GM12878 (cell line): ENCODE data around the gene MGAT1. TPM values are rescaled to one million over a fixed set of nuclear protein-coding genes. Genes with fewer than 3 reads are reported as not detected.

ENCODE experiments used
- ATAC-seq: fragments of 200-7000 bp; cut with Tn5 transposase; 3 replicates; pipeline ENCODE4 v1.9.1; 2020; ENCODE audit warnings: mild to moderate bottlenecking, moderate library complexity
- BruUV-seq: library from RNA; stranded (reverse); fragments of 400-500 nt; replicated peaks from 2 replicates; lab custom pipeline; 2021; lab: Mats Ljungman, UMichigan
- CTCF ChIA-PET: fragments of 300-600 bp; sonication (Branson Sonifier 250); formaldehyde crosslinking; extraction: SDS; loops from one replicate; lab custom pipeline; 2021; ENCODE audit warnings: inconsistent platforms; lab: Yijun Ruan, JAX
- POLR2A ChIA-PET: fragments of 350-600 bp; formaldehyde crosslinking; extraction: SDS; loops from one replicate; lab custom pipeline; 2021; ENCODE audit warnings: inconsistent platforms; lab: Charles Lee
- RAD21 ChIA-PET: fragments of 300-600 bp; sonication (Branson Sonifier 250); formaldehyde crosslinking; loops from one replicate; lab custom pipeline; 2023; ENCODE audit warnings: antibody characterized with exemption; ENCODE audit not compliant: unreplicated experiment; lab: Charles Lee
- SMC1A ChIA-PET: fragments of 300-600 bp; sonication (Branson Sonifier 250); formaldehyde crosslinking; loops from one replicate; lab custom pipeline; 2023; ENCODE audit not compliant: unreplicated experiment, uncharacterized antibody; lab: Charles Lee
- DNase-seq: peaks from one replicate; pipeline ENCODE4 v3.0.0-alpha.2; 2011; ENCODE audit warnings: low read depth, low spot score
- FAIRE-seq: peaks from 3 replicates; lab custom pipeline; 2011; peaks lifted over from hg19 to GRCh38; lab: Jason Lieb, UNC
- H2AFZ ChIP-seq: 2 replicates; pipeline ENCODE4 v1.6.0; 2011; ENCODE audit warnings: low read depth, low read length, control low read depth; ENCODE audit not compliant: control insufficient read depth
- H3K27ac ChIP-seq: 2 replicates; pipeline ENCODE4 v1.5.1; 2011; ENCODE audit warnings: control low read depth; ENCODE audit not compliant: control insufficient read depth, insufficient read depth
- H3K27me3 ChIP-seq, 2 experiments: replicated peaks in 1 of 2; 2 replicates each; pipeline versions ENCODE4 v1.6.0 to v1.6.1; 2011; ENCODE audit warnings: low read length in 1 of 2; ENCODE audit not compliant: control insufficient read depth in 2 of 2, insufficient read depth in 2 of 2
- H3K36me3 ChIP-seq, 2 experiments: 2 replicates each; pipeline ENCODE4 v1.5.1; 2011; ENCODE audit warnings: low read length in 1 of 2; ENCODE audit not compliant: control insufficient read depth in 2 of 2, insufficient read depth in 2 of 2
- H3K4me1 ChIP-seq: 2 replicates; pipeline ENCODE4 v1.6.1; 2011; ENCODE audit warnings: mild to moderate bottlenecking, low read length, moderate library complexity, mixed read lengths; ENCODE audit not compliant: control insufficient read depth, insufficient read depth
- H3K4me2 ChIP-seq: 2 replicates; pipeline ENCODE4 v1.6.0; 2011; ENCODE audit warnings: control low read depth; ENCODE audit not compliant: control insufficient read depth, insufficient read depth
- H3K4me3 ChIP-seq: fragments of 200-600 bp; sonication (generic); 2 replicates; pipeline ENCODE4 v1.5.1; 2016
- H3K79me2 ChIP-seq: 2 replicates; pipeline ENCODE4 v1.6.0; 2011; ENCODE audit warnings: low read length; ENCODE audit not compliant: control insufficient read depth, insufficient read depth
- H3K9ac ChIP-seq: 2 replicates; pipeline ENCODE4 v1.8.0; 2011; ENCODE audit warnings: low read length, control low read depth, mixed read lengths; ENCODE audit not compliant: control insufficient read depth, insufficient read depth
- H3K9me3 ChIP-seq: replicated peaks from 3 replicates; pipeline ENCODE4 v1.5.1; 2011; ENCODE audit warnings: mild to moderate bottlenecking, low read length; ENCODE audit not compliant: control insufficient read depth, insufficient read depth
- H4K20me1 ChIP-seq: 2 replicates; pipeline ENCODE4 v1.6.0; 2011; ENCODE audit not compliant: control insufficient read depth, insufficient read depth
- GABPA ChIP-seq: IDR thresholded peaks from 2 replicates; pipeline ENCODE4 v1.6.1; 2014; ENCODE audit warnings: antibody characterized with exemption, low read depth, mild to moderate bottlenecking, inconsistent platforms
- RAD21 ChIP-seq: IDR thresholded peaks from 2 replicates; pipeline ENCODE4 v1.6.1; 2011; ENCODE audit warnings: mild to moderate bottlenecking, low read depth, low read length, moderate library complexity; ENCODE audit not compliant: insufficient read depth
- RFX5 ChIP-seq: IDR thresholded peaks from 2 replicates; pipeline ENCODE4 v1.6.1; 2011; ENCODE audit warnings: low read depth, low read length, improper control_type of control experiment
- YY1 ChIP-seq: IDR thresholded peaks from 2 replicates; pipeline ENCODE4 v1.6.1; 2011; ENCODE audit warnings: low read depth, mild to moderate bottlenecking, low read length
- WGBS: methylation state at CpG from one replicate; pipeline ENCODE4 v1.1.6; 2016; ENCODE audit warnings: low lambda C conversion rate; ENCODE audit not compliant: insufficient replicate concordance, insufficient coverage; ENCODE audit errors: missing lambda C conversion rate; 5-methylcytosine and 5-hydroxymethylcytosine counted together
- in situ Hi-C: fragments of 300-500 bp; cut with MboI; formaldehyde crosslinking; loops from 9 replicates; pipeline ENCODE4 v1.14.3; 2018; ENCODE audit warnings: mixed read lengths
- intact Hi-C: fragments of 100-400 bp; cut with micrococcal nuclease; formaldehyde crosslinking; loops from one replicate; pipeline ENCODE4 v1.14.2; 2022; ENCODE audit not compliant: unreplicated experiment
- polyA plus RNA-seq, 11 experiments: library from polyadenylated mRNA; depleted of rRNA in 4 of 11; unstranded in 6 of 11; stranded (reverse) in 5 of 11; fragments of >200 nt; fragmentation: Nextera tagmentation in 4 of 11; fragmentation: Illumina TruSeq in 1 of 11; extraction: Ambion mirVana in 4 of 11; extraction: Trizol in 1 of 11; gene quantifications; 1 replicate in 1 of 11; 2 replicates in 10 of 11; pipeline versions ENCODE4 v1.2.1 to v1.2.3, GENCODE V29; 2011 to 2016; ENCODE audit warnings: inconsistent platforms in 2 of 11, missing spikeins in 2 of 11, low read depth in 1 of 11
- total RNA-seq, 4 experiments: library from RNA; depleted of rRNA in 3 of 4; stranded (reverse); fragments of >200 nt in 3 of 4; fragmentation: Illumina TruSeq in 1 of 4; extraction: Trizol in 1 of 4; gene quantifications; 2 replicates each; pipeline versions ENCODE4 v1.2.1 to v1.2.3, GENCODE V29; 2013 to 2021
- TF ChIP-seq, protein P1 (sequence below), 3 experiments: IDR thresholded peaks in 2 of 3; conservative IDR thresholded peaks in 1 of 3; 2 replicates each; pipeline ENCODE4 v1.5.1; 2011; ENCODE audit warnings: low read depth in 3 of 3, low read length in 3 of 3, mild to moderate bottlenecking in 3 of 3, control low read depth in 2 of 3, moderate library complexity in 2 of 3, inconsistent platforms in 1 of 3, mixed read lengths in 1 of 3; ENCODE audit not compliant: control insufficient read depth in 2 of 3, insufficient read depth in 1 of 3; ENCODE audit errors: extremely low read depth in 1 of 3
- TF ChIP-seq, protein P2 (sequence below): fragments of 450-650 bp; formaldehyde crosslinking; IDR thresholded peaks from 2 replicates; pipeline ENCODE4 v1.4.0; 2020; ENCODE audit warnings: mild to moderate bottlenecking, moderate library complexity

The MGAT1 gene
- total and polyA plus RNA-seq, 10 of the 15 experiments (the other 5 are each of a cell fraction or from before 2014, with no cell fraction given) = 3.1 to 88.4 (median 62.7) TPM

DNA sequence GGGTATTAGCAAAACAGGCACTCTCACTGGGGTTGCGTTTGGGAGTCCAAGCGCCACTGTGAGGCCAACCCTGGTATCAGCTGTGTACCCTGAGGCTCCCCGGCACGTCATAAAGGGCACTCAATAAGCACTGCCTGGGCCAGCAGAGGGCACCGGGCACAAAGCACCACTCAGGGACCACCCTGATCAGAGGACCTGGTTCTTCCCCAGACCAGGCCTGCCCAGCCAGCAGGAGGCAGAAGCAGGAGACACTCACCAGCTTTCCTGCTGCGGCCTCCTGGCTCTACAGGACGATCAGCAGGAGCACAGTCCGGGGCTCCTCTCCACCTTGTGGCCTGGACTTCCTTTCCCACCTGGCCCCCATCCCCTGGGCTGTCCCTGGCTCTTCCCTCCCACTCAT, 12.6 kb downstream of the MGAT1 start:
- Histone ChIP-seq H3K9ac (no peak overlapping the region), H3K36me3 (peaks cover 15 to 37% of the 10 kb centered on the region in 2 experiments), H3K27ac (no peak overlapping the region), H3K4me3 (no peak overlapping the region), H3K4me2 (no peak overlapping the region), H3K79me2 (peaks cover 17% of the 10 kb centered on the region), H2AFZ (no peak overlapping the region), H3K4me1 (no peaks in the 10 kb centered on the region), H4K20me1 (peaks cover 4% of the 10 kb centered on the region; the same call in 1 of the 2 replicates), H3K9me3 (no peaks in the 10 kb centered on the region), H3K27me3 (no peaks in the 10 kb centered on the region)
- FAIRE-seq = no peak
- no peak for DNase-seq
- 91% methylated on average over 8 of the region's 8 CpGs for WGBS
- POLR2A ChIA-PET = no interaction called here
- peak; percentile 79 for ATAC-seq
- intact Hi-C loops (no loop called here), in situ Hi-C loops (no loop called here)
- RAD21 ChIA-PET = no interaction called here
- SMC1A ChIA-PET = interaction anchor here (0.7 kb wide), 1 partner anchor 401 kb away, joined by 3 read pairs; no protein-coding TSS in a partner anchor
- no peak for TF ChIP-seq YY1
- no peak for TF ChIP-seq GABPA
- no peak for TF ChIP-seq RFX5
- TF ChIP-seq, protein P1, sequence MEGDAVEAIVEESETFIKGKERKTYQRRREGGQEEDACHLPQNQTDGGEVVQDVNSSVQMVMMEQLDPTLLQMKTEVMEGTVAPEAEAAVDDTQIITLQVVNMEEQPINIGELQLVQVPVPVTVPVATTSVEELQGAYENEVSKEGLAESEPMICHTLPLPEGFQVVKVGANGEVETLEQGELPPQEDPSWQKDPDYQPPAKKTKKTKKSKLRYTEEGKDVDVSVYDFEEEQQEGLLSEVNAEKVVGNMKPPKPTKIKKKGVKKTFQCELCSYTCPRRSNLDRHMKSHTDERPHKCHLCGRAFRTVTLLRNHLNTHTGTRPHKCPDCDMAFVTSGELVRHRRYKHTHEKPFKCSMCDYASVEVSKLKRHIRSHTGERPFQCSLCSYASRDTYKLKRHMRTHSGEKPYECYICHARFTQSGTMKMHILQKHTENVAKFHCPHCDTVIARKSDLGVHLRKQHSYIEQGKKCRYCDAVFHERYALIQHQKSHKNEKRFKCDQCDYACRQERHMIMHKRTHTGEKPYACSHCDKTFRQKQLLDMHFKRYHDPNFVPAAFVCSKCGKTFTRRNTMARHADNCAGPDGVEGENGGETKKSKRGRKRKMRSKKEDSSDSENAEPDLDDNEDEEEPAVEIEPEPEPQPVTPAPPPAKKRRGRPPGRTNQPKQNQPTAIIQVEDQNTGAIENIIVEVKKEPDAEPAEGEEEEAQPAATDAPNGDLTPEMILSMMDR (IDR thresholded peaks at IDR 0.05 in 2 of 3, conservative IDR thresholded peaks at IDR 0.05 in 1 of 3; ENCODE audit: control insufficient read depth in 2 of 3, extremely low read depth in 1 of 3, insufficient read depth in 1 of 3, low read depth in 3 of 3, low read length in 3 of 3) = peak in 2 of 3 experiments; percentile 28 to 31; a peak in 3 of 6 replicates
- TF ChIP-seq RAD21 = peak; percentile 14; the same call in 1 of the 2 replicates
- TF ChIP-seq, protein P2, sequence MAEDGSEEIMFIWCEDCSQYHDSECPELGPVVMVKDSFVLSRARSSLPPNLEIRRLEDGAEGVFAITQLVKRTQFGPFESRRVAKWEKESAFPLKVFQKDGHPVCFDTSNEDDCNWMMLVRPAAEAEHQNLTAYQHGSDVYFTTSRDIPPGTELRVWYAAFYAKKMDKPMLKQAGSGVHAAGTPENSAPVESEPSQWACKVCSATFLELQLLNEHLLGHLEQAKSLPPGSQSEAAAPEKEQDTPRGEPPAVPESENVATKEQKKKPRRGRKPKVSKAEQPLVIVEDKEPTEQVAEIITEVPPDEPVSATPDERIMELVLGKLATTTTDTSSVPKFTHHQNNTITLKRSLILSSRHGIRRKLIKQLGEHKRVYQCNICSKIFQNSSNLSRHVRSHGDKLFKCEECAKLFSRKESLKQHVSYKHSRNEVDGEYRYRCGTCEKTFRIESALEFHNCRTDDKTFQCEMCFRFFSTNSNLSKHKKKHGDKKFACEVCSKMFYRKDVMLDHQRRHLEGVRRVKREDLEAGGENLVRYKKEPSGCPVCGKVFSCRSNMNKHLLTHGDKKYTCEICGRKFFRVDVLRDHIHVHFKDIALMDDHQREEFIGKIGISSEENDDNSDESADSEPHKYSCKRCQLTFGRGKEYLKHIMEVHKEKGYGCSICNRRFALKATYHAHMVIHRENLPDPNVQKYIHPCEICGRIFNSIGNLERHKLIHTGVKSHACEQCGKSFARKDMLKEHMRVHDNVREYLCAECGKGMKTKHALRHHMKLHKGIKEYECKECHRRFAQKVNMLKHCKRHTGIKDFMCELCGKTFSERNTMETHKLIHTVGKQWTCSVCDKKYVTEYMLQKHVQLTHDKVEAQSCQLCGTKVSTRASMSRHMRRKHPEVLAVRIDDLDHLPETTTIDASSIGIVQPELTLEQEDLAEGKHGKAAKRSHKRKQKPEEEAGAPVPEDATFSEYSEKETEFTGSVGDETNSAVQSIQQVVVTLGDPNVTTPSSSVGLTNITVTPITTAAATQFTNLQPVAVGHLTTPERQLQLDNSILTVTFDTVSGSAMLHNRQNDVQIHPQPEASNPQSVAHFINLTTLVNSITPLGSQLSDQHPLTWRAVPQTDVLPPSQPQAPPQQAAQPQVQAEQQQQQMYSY = no peak
- CTCF ChIA-PET = interaction anchor here (2.5 kb wide), 1 partner anchor 11 kb away, joined by 8 read pairs; no protein-coding TSS in a partner anchor
- BruUV-seq = no TSS peak
